Sigmoid colon (tissue), 3 donors: ENCODE measurements around the gene FARP2.

Experiments
- CTCF ChIP-seq, 4 experiments: fragments of 450-650 bp in 3 of 4; fragments of 200-600 bp in 1 of 4; IDR thresholded peaks; one replicate each; pipeline ENCODE4 v1.5.1; 2016 to 2019; ENCODE audit warnings: antibody characterized with exemption in 4 of 4, mild to moderate bottlenecking in 3 of 4, moderate library complexity in 2 of 4
- POLR2A ChIP-seq, 2 donors: fragments of 450-650 bp; IDR thresholded peaks; one replicate each; pipeline ENCODE4 v1.6.1; 2016; ENCODE audit warnings: antibody characterized with exemption in 2 of 2, mild to moderate bottlenecking in 2 of 2, moderate library complexity in 2 of 2

DNA sequence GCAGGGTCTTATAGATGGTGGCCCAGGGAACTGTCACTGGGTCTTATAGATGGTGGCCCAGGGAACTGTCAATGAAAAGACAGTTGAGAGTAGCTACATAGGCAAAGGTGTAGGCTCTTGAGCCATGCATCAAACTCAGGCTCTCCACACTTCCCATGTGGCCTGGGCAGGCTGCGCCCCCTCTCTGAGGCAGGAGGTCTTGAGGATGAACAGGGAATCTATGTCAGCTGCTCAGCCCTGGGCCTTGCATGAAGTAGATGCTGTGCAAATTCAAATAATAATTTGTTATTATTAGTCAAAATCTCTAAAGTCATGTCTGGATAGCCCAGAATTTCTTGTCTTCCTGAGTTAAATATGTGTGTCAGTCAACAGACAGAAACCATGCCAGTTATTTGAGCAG lies 125.6 kb downstream of the FARP2 start:
- TF ChIP-seq CTCF (IDR thresholded peaks at IDR 0.05) (no peak), POLR2A (IDR thresholded peaks at IDR 0.05) (no peak)
